ENCODE results near the gene TMPRSS5.

TMPRSS5 gene

GRCh38 chr11:113637636-113638035, 68.5 kb downstream of the TMPRSS5 start:
- TF ChIP-seq, protein P1, sequence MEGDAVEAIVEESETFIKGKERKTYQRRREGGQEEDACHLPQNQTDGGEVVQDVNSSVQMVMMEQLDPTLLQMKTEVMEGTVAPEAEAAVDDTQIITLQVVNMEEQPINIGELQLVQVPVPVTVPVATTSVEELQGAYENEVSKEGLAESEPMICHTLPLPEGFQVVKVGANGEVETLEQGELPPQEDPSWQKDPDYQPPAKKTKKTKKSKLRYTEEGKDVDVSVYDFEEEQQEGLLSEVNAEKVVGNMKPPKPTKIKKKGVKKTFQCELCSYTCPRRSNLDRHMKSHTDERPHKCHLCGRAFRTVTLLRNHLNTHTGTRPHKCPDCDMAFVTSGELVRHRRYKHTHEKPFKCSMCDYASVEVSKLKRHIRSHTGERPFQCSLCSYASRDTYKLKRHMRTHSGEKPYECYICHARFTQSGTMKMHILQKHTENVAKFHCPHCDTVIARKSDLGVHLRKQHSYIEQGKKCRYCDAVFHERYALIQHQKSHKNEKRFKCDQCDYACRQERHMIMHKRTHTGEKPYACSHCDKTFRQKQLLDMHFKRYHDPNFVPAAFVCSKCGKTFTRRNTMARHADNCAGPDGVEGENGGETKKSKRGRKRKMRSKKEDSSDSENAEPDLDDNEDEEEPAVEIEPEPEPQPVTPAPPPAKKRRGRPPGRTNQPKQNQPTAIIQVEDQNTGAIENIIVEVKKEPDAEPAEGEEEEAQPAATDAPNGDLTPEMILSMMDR (IDR thresholded peaks at IDR 0.05; ENCODE audit: poor library complexity, severe bottlenecking) = no peak

More at GRCh38 chr11:113637636-113638035, 68.5 kb downstream of the TMPRSS5 start:
- Histone ChIP-seq H3K27me3 (ENCODE audit: insufficient read depth, poor library complexity, severe bottlenecking) (no peaks in the 10 kb centered on the region), H3K27ac (ENCODE audit: poor library complexity, severe bottlenecking) (no peak overlapping the region), H3K4me3 (ENCODE audit: severe bottlenecking) (no peak overlapping the region), H3K36me3 (ENCODE audit: low read depth) (no peaks in the 10 kb centered on the region), H3K9me3 (ENCODE audit: severe bottlenecking) (no peaks in the 10 kb centered on the region), H3K4me1 (ENCODE audit: insufficient read depth, poor library complexity, severe bottlenecking) (no peaks in the 10 kb centered on the region)
- ATAC-seq (ENCODE audit: low read depth) = no peak
- no peak for DNase-seq (ENCODE audit: low spot score)
